Measurements from ENCODE around the gene SULT1A2. TPM values are rescaled to one million over a fixed set of nuclear protein-coding genes. Genes with fewer than 3 reads are reported as not detected.
A peak's percentile ranks its signal among the peaks of the same experiment; 100 is the strongest.
"Not testable (repeated sequence)": the region's sequence is repeated elsewhere in the genome, so short reads cannot be mapped to it uniquely, and the experiment has no call there.

SULT1A2 gene
- polyA plus RNA-seq, 2 of the 4 experiments (the other 2 are of a cell fraction): 0.06 to 0.09 TPM

- DNase-seq (ENCODE audit: low read depth in 1 of 2, low spot score in 1 of 2) (peak in 1 of 2 experiments; percentile 32), FAIRE-seq (no peak), ATAC-seq (peak; percentile 88 to 92)
- CTCF ChIA-PET: interaction anchor here (0.9 to 1.0 kb wide), 2 partner anchors 322 to 345 kb away, joined by 3 read pairs; no protein-coding TSS in a partner anchor
- 46% methylated on average over 45 of the region's 68 CpGs for WGBS (ENCODE audit: missing lambda C conversion rate)
- Histone ChIP-seq H3K4me2 (peak overlapping the region; percentile 64), H3K9me3 (no peaks in the 10 kb centered on the region), H3K27ac (peak overlapping the region; percentile 59 to 81), H3K4me1 (no peaks in the 10 kb centered on the region), H3K4me3 (peak overlapping the region; percentile 49)
- POLR2A ChIA-PET: no interaction called here
- TF ChIP-seq MAX (IDR thresholded peaks at IDR 0.05) (peak; percentile 63), CBX8 (IDR thresholded peaks at IDR 0.05) (no peak)
These were observed 26.4 kb upstream of the SULT1A2 start for GRCh38 chr16:28623172-28623711.

GRCh38 chr16:28622532-28623171 is 25.8 kb upstream of the SULT1A2 start:
- not testable (repeated sequence) for DNase-seq (ENCODE audit: low read depth in 1 of 2, low spot score in 1 of 2); FAIRE-seq
- ATAC-seq: peak; percentile 54 to 58; a peak in 5 of 6 replicates

GRCh38 chr16:28621481-28622155 is 24.8 kb upstream of the SULT1A2 start:
- CTCF ChIA-PET: interaction anchor here (1.3 kb wide), 1 partner anchor 300 kb away, joined by 5 read pairs; no protein-coding TSS in a partner anchor
- no peak for FAIRE-seq
- H3K4me2 ChIP-seq: no peak overlapping the region

More at GRCh38 chr16:28622532-28623171, 25.8 kb upstream of the SULT1A2 start:
- Histone ChIP-seq H3K4me3 (peak overlapping the region; percentile 49), H3K4me2 (peak overlapping the region; percentile 64), H3K27ac (peak overlapping the region; percentile 59 to 81)
- H3K4me1 ChIP-seq, H3K9me3 ChIP-seq, POLR2A ChIA-PET: not testable (repeated sequence)
- 85% methylated on average over 13 of the region's 24 CpGs for WGBS (ENCODE audit: missing lambda C conversion rate)
- CTCF ChIA-PET: interaction anchor here (0.9 to 1.0 kb wide), 2 partner anchors 323 to 345 kb away, joined by 3 read pairs; no protein-coding TSS in a partner anchor

GRCh38 chr16:28620316-28620715 is 23.5 kb upstream of the SULT1A2 start:
- H3K27ac ChIP-seq; FAIRE-seq; H3K4me2 ChIP-seq; POLR2A ChIA-PET; DNase-seq (ENCODE audit: low read depth in 1 of 2, low spot score in 1 of 2); H3K4me3 ChIP-seq; ATAC-seq; H3K9me3 ChIP-seq; H3K4me1 ChIP-seq: not testable (repeated sequence)
- CTCF ChIA-PET: interaction anchor here (1.3 kb wide), 1 partner anchor 298 kb away, joined by 5 read pairs; no protein-coding TSS in a partner anchor
- WGBS (ENCODE audit: missing lambda C conversion rate): 82% methylated on average over 1 of the region's 1 CpG

More at GRCh38 chr16:28621481-28622155, 24.8 kb upstream of the SULT1A2 start:
- ATAC-seq (no peak), DNase-seq (ENCODE audit: low read depth in 1 of 2, low spot score in 1 of 2) (no peak)
- Histone ChIP-seq H3K9me3 (no peaks in the 10 kb centered on the region), H3K4me1 (no peaks in the 10 kb centered on the region), H3K4me3 (no peak overlapping the region), H3K27ac (no peak overlapping the region)
- TF ChIP-seq MAX (IDR thresholded peaks at IDR 0.05): no peak
- TF ChIP-seq NPAS2 (CRISPR knock-in tag; IDR thresholded peaks at IDR 0.05; ENCODE audit: borderline replicate concordance): no peak
- TF ChIP-seq RCOR1 (IDR thresholded peaks at IDR 0.05; ENCODE audit: low read depth, low read length): no peak
- no peak for TF ChIP-seq RNF2 (IDR thresholded peaks at IDR 0.05; ENCODE audit: borderline replicate concordance, low read depth)
- TF ChIP-seq TFCP2L1 (CRISPR knock-in tag; IDR thresholded peaks at IDR 0.05): no peak
- no peak for TF ChIP-seq POLR2AphosphoS2 (conservative IDR thresholded peaks at IDR 0.05; ENCODE audit: low read length)
- TF ChIP-seq EHF (CRISPR knock-in tag; IDR thresholded peaks at IDR 0.05): no peak
- no peak for TF ChIP-seq GATA3 (IDR thresholded peaks at IDR 0.05; ENCODE audit: borderline replicate concordance)
- no peak for TF ChIP-seq CHD4 (IDR thresholded peaks at IDR 0.05; ENCODE audit: borderline replicate concordance)
- no peak for TF ChIP-seq CBX8 (IDR thresholded peaks at IDR 0.05)
- 89% methylated on average over 7 of the region's 7 CpGs for WGBS (ENCODE audit: missing lambda C conversion rate)
- POLR2A ChIA-PET: no interaction called here

- WGBS (ENCODE audit: missing lambda C conversion rate): 66% methylated on average over 4 of the region's 4 CpGs
- Histone ChIP-seq H3K9me3 (no peaks in the 10 kb centered on the region), H3K4me1 (no peaks in the 10 kb centered on the region), H3K4me3 (no peak overlapping the region), H3K4me2 (no peak overlapping the region), H3K27ac (no peak overlapping the region)
- no peak for ATAC-seq
- CTCF ChIA-PET: no interaction called here
- DNase-seq (ENCODE audit: low read depth in 1 of 2, low spot score in 1 of 2): no peak
- POLR2A ChIA-PET: no interaction called here
- FAIRE-seq: no peak
- TF ChIP-seq RNF2 (IDR thresholded peaks at IDR 0.05; ENCODE audit: borderline replicate concordance, low read depth) (no peak), TP53 (CRISPR knock-in tag; IDR thresholded peaks at IDR 0.05) (no peak), GATA3 (IDR thresholded peaks at IDR 0.05; ENCODE audit: borderline replicate concordance) (no peak), SMC3 (IDR thresholded peaks at IDR 0.05) (no peak), FOSL2 (IDR thresholded peaks at IDR 0.05) (no peak), FOSL2 (CRISPR knock-in tag; IDR thresholded peaks at IDR 0.05) (no peak), ZSCAN20 (CRISPR knock-in tag; IDR thresholded peaks at IDR 0.05) (no peak), REST (IDR thresholded peaks at IDR 0.05) (no peak), POLR2A (IDR thresholded peaks at IDR 0.05; ENCODE audit: low read length) (no peak), USF2 (IDR thresholded peaks at IDR 0.05) (no peak), E2F6 (IDR thresholded peaks at IDR 0.05; ENCODE audit: borderline replicate concordance, low read depth) (no peak), HDAC2 (IDR thresholded peaks at IDR 0.05) (no peak)
These were observed 21.0 kb upstream of the SULT1A2 start for GRCh38 chr16:28617874-28618273.
